ENCODE measurements around the gene C10orf71.

Gene C10orf71

DNA sequence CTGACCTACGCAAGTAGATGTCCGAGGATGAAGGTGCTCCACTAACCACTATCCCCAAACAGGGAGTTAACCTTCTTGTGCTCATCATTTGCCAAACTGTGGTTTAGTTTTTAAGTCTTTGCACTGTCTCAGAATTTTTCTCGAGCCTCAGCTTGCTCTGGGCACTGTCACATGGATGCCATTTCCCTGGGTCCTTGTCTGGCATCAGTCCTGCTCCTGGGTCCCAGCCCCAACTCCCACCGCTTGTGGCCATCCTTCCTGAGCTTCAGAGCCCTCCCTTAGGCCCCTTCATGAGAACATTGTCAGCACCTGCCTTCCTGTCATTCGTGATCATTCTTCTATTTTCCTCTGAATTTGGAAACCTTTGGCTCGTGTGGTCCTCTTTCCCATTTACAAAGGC, 33.8 kb downstream of the C10orf71 start:
- DNase-seq (ENCODE audit: low spot score in 2 of 2) (no peak), ATAC-seq (ENCODE audit: low read depth) (no peak)
- H3K27ac Mint-ChIP-seq, result no peak overlapping the region
- H3K4me1 Mint-ChIP-seq, result peaks cover 6% of the 10 kb centered on the region
- peaks cover 8% of the 10 kb centered on the region for H3K9me3 Mint-ChIP-seq
- peaks cover 7% of the 10 kb centered on the region for H3K27me3 Mint-ChIP-seq
- no peak overlapping the region for H3K4me3 Mint-ChIP-seq
- peaks cover 7% of the 10 kb centered on the region for H3K36me3 Mint-ChIP-seq

DNA sequence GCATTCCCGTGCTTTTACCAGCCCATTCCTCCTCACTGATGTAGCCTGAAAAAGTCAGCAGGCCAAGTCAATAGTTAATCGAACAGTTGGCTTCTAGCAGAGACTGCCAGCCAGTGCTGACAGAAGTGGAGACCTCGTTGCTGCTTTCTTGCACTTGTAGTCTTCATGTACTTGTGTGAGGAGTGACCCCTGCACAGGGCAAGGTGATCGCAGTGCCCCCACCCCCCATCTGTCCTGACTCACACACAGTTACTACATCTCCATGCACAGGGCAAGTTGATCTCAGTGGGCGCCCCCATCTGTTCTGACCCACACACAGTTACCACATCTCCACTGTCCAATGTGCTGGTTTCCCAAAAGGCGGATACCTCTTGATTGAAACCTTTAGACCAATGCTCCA, 34.2 kb downstream of the C10orf71 start:
- peaks cover 8% of the 10 kb centered on the region for H3K9me3 Mint-ChIP-seq
- peaks cover 7% of the 10 kb centered on the region for H3K36me3 Mint-ChIP-seq
- H3K27me3 Mint-ChIP-seq, result peaks cover 7% of the 10 kb centered on the region
- no peak overlapping the region for H3K4me3 Mint-ChIP-seq
- ATAC-seq (ENCODE audit: low read depth), result no peak
- DNase-seq (ENCODE audit: low spot score in 2 of 2), result no peak
- peaks cover 6% of the 10 kb centered on the region for H3K4me1 Mint-ChIP-seq
- H3K27ac Mint-ChIP-seq, result no peak overlapping the region

DNA sequence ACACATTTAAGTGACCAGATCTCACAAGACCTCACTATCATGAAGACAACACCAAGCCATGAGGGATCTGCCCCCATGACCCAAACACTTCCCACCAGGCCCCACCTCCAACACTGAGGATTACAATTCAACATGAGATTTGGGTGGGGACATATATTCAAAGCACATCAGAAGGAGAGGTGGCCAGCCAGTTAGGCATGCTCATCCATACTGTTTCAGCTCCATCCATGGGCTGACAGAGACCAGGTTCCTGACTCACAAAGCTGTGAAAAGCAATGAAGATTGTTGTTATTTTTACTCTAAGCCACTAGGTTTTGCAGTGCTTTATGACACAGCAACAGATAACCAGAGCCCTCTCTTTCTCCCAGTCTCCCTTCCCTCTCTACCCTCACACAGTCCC, 36.0 kb downstream of the C10orf71 start:
- Mint-ChIP-seq H3K27ac (no peak overlapping the region), H3K36me3 (peaks cover 7% of the 10 kb centered on the region), H3K9me3 (peaks cover 8% of the 10 kb centered on the region), H3K4me1 (peaks cover 6% of the 10 kb centered on the region), H3K27me3 (peaks cover 5% of the 10 kb centered on the region), H3K4me3 (no peak overlapping the region)
- DNase-seq (ENCODE audit: low spot score in 2 of 2) (no peak), ATAC-seq (ENCODE audit: low read depth) (no peak)

DNA sequence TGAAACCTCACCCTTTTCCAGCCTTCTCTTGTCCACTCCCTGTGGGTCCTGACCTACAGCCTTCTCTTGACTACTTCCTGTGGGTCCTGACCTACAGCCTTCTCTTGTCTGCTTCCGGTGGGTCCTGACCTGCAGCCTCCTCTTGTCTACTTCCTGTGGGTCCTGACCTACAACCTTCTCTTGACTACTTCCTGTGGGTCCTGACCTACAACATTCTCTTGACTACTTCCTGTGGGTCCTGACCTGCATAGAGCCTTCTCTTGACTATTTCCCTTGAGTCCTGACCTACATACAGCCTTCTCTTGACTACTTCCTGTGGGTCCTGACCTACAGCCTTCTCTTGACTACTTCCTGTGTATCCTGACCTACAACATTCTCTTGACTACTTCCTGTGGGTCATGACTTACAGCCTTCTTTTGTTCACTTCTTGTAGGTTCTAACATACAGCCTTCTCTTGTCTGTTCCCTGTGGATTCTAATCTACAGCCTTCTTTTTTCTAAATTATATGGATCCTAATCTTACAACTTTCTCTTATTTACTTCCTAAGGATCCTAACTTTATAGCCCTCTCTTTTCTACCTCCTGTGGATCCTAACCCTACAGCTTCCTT, 36.5 kb downstream of the C10orf71 start:
- ATAC-seq (ENCODE audit: low read depth) (no peak), DNase-seq (ENCODE audit: low spot score in 2 of 2) (no peak)
- H3K9me3 Mint-ChIP-seq, result peaks cover 8% of the 10 kb centered on the region
- peaks cover 6% of the 10 kb centered on the region for H3K4me1 Mint-ChIP-seq
- peaks cover 4% of the 10 kb centered on the region for H3K27me3 Mint-ChIP-seq
- no peak overlapping the region for H3K27ac Mint-ChIP-seq
- H3K4me3 Mint-ChIP-seq, result no peak overlapping the region
- H3K36me3 Mint-ChIP-seq, result peaks cover 7% of the 10 kb centered on the region

DNA sequence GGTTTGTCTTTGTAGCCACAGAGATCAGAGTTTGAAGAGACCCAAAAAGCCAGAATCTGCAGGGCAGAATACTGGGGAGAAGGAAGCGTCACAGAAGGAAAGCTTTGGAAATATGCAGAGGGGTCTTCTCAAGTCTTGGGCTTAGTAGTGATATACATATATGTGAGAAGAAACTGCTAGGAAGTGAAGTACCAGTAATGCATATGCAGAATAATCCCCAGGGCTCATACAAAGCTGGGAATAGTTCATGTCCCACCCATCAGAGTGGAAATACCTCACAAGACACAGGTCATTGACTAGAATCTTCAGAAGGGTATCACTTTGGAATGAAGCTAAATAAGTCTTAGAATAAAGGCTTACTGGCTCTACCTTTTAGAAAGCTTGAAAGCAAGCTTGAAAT, 39.6 kb downstream of the C10orf71 start:
- Mint-ChIP-seq H3K36me3 (peaks cover 7% of the 10 kb centered on the region), H3K4me1 (peaks cover 6% of the 10 kb centered on the region), H3K4me3 (no peak overlapping the region), H3K27me3 (peaks cover 3% of the 10 kb centered on the region), H3K27ac (no peak overlapping the region), H3K9me3 (peaks cover 9% of the 10 kb centered on the region)
- DNase-seq (ENCODE audit: low spot score in 2 of 2), result no peak
- ATAC-seq (ENCODE audit: low read depth), result no peak

DNA sequence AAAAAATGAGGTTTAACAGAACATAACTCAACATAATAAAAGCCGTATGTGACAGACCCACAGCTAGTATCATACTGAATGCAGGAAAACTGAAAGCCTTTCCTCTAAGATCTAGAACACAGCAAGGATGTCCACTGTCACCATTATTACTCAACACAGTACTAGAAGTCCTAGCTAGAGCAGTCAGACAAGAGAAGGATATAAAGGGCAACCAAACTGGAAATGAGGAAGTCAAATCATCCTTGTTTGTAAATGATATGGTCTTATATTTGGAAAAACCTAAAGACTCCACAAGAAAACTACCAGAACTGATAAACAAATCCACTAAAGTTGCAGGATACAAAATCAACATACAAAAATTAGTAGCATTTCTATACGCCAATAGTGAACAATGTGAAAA, 45.9 kb downstream of the C10orf71 start:
- DNase-seq (ENCODE audit: low spot score in 2 of 2) (no peak), ATAC-seq (ENCODE audit: low read depth) (no peak)
- Mint-ChIP-seq H3K27me3 (peaks cover 1% of the 10 kb centered on the region), H3K9me3 (peaks cover 3% of the 10 kb centered on the region), H3K4me3 (no peak overlapping the region), H3K27ac (no peak overlapping the region), H3K36me3 (peaks cover 2% of the 10 kb centered on the region), H3K4me1 (no peaks in the 10 kb centered on the region)

DNA sequence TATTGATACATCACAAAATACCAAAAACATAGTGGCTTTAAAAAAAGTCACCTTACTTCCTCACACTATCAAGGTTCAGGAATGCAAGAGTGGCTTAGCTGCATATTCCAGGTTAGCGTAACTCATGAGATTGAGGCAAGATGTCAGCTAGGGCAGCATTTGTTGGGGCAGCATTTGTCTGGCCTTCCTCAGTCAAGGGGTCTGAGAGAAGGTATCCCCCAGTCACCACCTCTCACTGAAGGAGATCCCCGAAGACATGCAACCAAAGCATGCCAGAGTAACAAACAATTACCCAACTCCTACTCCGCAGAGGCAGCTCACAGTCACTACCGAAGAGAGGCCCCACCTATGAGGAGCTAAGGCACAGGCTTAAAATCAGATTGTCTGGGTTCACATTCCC, 48.4 kb downstream of the C10orf71 start:
- ATAC-seq (ENCODE audit: low read depth), result no peak
- peaks cover 2% of the 10 kb centered on the region for H3K36me3 Mint-ChIP-seq
- H3K9me3 Mint-ChIP-seq, result peaks cover 6% of the 10 kb centered on the region
- no peaks in the 10 kb centered on the region for H3K4me1 Mint-ChIP-seq
- peaks cover 1% of the 10 kb centered on the region for H3K27me3 Mint-ChIP-seq
- no peak for DNase-seq (ENCODE audit: low spot score in 2 of 2)
- no peak overlapping the region for H3K27ac Mint-ChIP-seq
- no peak overlapping the region for H3K4me3 Mint-ChIP-seq

DNA sequence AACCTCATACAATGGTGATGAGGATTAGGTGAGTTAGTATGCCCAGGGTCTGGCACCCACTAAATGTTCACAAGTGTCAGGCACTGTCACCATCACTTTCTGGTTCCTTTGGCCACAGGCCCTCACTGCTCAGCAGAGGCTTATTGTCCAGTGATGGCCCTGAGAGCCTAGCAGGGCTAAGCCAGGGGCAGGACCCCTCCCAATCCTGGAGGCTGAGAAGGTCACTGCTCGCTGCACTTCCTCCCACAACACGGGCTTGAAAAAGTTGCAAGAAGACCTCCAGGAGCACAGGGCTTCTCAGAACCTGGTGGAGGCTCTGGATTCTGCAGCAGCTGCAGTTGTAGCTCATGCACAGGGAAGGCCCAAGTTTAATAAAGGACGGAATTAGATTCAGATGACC, 48.9 kb downstream of the C10orf71 start:
- H3K4me3 Mint-ChIP-seq, result no peak overlapping the region
- H3K27ac Mint-ChIP-seq, result no peak overlapping the region
- peaks cover 1% of the 10 kb centered on the region for H3K27me3 Mint-ChIP-seq
- no peak for DNase-seq (ENCODE audit: low spot score in 2 of 2)
- H3K36me3 Mint-ChIP-seq, result peaks cover 2% of the 10 kb centered on the region
- no peaks in the 10 kb centered on the region for H3K4me1 Mint-ChIP-seq
- ATAC-seq (ENCODE audit: low read depth), result no peak
- peaks cover 6% of the 10 kb centered on the region for H3K9me3 Mint-ChIP-seq

DNA sequence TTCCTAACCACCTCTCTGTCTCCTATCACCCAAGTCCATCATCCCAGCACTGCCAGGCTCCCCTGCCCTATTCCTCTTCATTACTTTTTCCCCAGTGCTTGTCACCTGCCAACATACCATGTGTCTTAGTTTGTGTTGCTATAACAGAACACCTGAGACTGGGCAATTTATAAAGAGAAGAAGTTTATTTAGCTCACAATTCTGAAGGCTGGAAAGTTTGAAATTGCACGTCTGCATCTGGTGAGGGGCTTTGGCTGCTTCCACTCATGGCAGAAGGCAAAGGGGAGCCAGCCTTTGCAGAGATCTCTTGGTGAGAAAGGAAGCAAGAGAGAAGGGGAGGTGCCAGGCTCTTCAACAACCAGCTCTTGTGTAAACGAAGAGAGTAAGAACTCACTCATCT, 49.6 kb downstream of the C10orf71 start:
- Mint-ChIP-seq H3K9me3 (peaks cover 5% of the 10 kb centered on the region), H3K27ac (no peak overlapping the region), H3K4me3 (no peak overlapping the region), H3K36me3 (peaks cover 2% of the 10 kb centered on the region), H3K4me1 (no peaks in the 10 kb centered on the region), H3K27me3 (peaks cover under 1% of the 10 kb centered on the region)
- DNase-seq (ENCODE audit: low spot score in 2 of 2) (no peak), ATAC-seq (ENCODE audit: low read depth) (no peak)

DNA sequence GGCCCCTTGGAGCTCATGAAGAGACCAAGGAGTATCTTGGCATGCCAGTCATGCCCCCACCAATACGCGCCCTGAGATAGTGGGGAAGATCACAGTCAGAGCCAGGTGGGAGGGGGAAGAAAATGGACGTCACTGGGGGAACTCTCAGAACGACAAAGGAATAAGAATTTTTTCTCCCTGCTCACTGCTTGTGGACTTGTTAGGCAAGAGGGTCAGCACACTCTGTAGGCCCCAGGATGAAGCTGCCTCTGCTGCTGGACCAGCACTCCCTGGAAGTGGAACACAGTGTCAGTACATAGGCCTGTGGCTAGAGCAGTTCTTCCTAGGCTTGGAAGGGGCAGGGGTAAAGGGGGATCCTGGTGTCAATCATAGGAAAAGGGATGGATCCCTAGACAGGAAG, 50.4 kb downstream of the C10orf71 start:
- Mint-ChIP-seq H3K4me3 (no peak overlapping the region), H3K27me3 (no peaks in the 10 kb centered on the region), H3K9me3 (peaks cover 5% of the 10 kb centered on the region), H3K36me3 (peaks cover 2% of the 10 kb centered on the region), H3K4me1 (no peaks in the 10 kb centered on the region), H3K27ac (no peak overlapping the region)
- ATAC-seq (ENCODE audit: low read depth) (no peak), DNase-seq (ENCODE audit: low spot score in 2 of 2) (no peak)

DNA sequence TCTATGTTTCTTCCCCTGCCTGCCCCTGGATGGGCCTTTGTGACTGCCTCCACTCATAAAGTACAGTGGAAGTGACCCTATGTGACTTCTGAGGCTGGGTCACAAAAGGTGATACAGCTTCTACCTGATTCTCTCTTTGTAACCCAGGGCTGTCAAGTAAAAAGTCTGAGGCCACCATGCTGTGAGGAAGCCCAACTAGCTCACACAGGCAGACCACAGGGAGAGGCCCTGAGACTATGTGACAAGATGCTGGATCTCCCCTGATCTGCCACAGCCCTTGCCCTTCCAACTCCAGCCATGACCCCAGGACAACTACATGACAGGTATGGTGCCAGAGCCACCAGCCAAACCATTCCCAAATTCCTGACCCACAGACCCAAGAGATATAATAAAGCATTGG, 51.2 kb downstream of the C10orf71 start:
- Mint-ChIP-seq H3K4me1 (no peaks in the 10 kb centered on the region), H3K27me3 (no peaks in the 10 kb centered on the region), H3K4me3 (no peak overlapping the region), H3K27ac (no peak overlapping the region), H3K9me3 (peaks cover 5% of the 10 kb centered on the region), H3K36me3 (peaks cover 2% of the 10 kb centered on the region)
- DNase-seq (ENCODE audit: low spot score in 2 of 2), result no peak
- no peak for ATAC-seq (ENCODE audit: low read depth)

DNA sequence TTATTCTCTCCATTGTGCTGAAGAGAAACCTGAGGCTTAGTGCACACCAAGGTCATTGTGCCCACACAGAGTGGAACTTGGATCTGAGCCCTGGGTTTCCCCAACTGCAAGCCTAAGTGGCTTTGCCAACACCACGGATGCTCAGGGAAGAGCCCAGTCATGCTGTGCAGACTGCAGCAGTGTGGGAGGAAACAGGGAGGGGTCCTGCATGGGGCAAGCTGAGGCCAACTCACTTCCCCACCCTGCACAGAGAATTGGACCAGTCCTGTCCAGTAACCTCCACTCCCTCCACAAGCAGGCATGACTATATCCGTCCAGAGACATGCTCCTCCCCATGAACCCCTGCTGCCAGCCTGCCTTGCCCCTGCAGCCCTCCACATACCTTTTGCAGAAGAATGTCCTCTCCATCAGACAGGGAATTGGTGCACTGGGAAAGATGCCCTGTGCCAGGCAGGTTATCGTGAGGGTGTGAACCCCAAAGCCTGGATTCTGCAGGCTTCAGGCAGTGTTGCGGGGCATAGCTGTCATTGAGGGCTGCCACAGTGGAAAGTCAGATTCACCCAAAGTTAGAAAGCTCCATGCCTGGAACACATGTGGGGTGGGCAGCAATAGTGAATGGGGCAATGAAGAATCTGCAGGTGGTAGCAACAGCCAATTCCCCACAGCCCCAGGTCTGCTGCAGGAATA, 52.0 kb downstream of the C10orf71 start:
- ATAC-seq (ENCODE audit: low read depth), result no peak
- peaks cover 5% of the 10 kb centered on the region for H3K9me3 Mint-ChIP-seq
- no peak for DNase-seq (ENCODE audit: low spot score in 2 of 2)
- no peak overlapping the region for H3K27ac Mint-ChIP-seq
- no peaks in the 10 kb centered on the region for H3K27me3 Mint-ChIP-seq
- H3K4me3 Mint-ChIP-seq, result no peak overlapping the region
- no peaks in the 10 kb centered on the region for H3K4me1 Mint-ChIP-seq
- peaks cover 2% of the 10 kb centered on the region for H3K36me3 Mint-ChIP-seq

DNA sequence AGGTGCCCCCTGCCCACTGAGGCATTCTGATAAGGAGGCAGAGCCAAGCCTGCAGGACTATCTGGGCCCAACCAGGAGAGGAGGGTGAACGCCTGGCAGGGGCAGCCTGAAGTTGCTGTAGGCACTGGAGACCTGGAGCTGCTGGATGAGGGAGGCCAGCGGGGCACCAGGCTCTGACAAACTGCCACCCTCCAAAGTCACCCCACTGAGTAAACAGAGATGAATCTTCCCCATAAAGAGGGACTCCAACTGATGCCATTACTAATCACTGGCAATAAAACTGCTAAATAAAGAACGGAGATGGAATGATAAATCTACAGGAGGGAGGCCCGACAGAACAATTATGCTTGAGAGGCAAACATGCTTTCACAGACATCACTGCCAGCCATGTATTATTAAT, 52.7 kb downstream of the C10orf71 start:
- Mint-ChIP-seq H3K36me3 (peaks cover 2% of the 10 kb centered on the region), H3K4me3 (no peak overlapping the region), H3K27ac (no peak overlapping the region), H3K27me3 (peaks cover under 1% of the 10 kb centered on the region), H3K9me3 (peaks cover 5% of the 10 kb centered on the region), H3K4me1 (no peaks in the 10 kb centered on the region)
- ATAC-seq (ENCODE audit: low read depth), result no peak
- no peak for DNase-seq (ENCODE audit: low spot score in 2 of 2)

DNA sequence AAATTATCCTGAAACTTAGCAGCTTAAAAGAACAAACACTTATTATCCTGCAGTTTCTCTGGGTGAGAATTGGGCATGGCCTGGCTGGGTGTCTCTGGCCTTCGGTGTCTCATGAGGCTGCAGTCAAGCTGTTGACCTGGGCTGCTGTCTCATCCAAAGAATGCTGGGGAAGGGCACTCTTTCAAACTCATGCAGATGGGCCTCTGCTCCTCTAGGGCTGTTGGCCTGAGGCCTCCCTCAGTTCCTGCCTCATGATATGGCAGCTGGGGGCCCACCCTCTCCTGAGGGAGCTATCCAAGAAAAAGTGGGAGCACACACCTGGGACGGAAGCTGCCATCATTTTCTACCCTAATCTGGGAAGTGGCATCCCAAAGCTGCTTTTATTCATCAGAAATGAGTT, 53.4 kb downstream of the C10orf71 start:
- peaks cover 4% of the 10 kb centered on the region for H3K36me3 Mint-ChIP-seq
- DNase-seq (ENCODE audit: low spot score in 2 of 2) (no peak), ATAC-seq (ENCODE audit: low read depth) (no peak)
- H3K9me3 Mint-ChIP-seq, result peaks cover 7% of the 10 kb centered on the region
- no peak overlapping the region for H3K27ac Mint-ChIP-seq
- H3K27me3 Mint-ChIP-seq, result peaks cover 4% of the 10 kb centered on the region
- H3K4me1 Mint-ChIP-seq, result peaks cover 2% of the 10 kb centered on the region
- no peak overlapping the region for H3K4me3 Mint-ChIP-seq
